SK-N-SH treated with all-trans-retinoic acid at 6 μM for 48 hours (cell line): Measurements from ENCODE around the gene NFAM1.

ENCODE experiments used
- ATAC-seq: fragments of 200-7000 bp; cut with Tn5 transposase; 3 replicates; pipeline ENCODE4 v1.9.1; 2020; ENCODE audit warnings: mild to moderate bottlenecking, moderate library complexity
- BACH2 ChIP-seq: fragments of 250-450 bp; sonication (Bioruptor Pico); IDR thresholded peaks from 2 replicates; pipeline ENCODE4 v1.9.0; 2021; ENCODE audit warnings: mild to moderate bottlenecking, borderline replicate concordance
- CSDC2 ChIP-seq: fragments of 250-450 bp; sonication (Bioruptor Pico); IDR thresholded peaks from 2 replicates; pipeline ENCODE4 v1.5.0; 2020; ENCODE audit warnings: mild to moderate bottlenecking, moderate library complexity
- CSRNP3 ChIP-seq: fragments of 250-450 bp; sonication (Bioruptor Pico); IDR thresholded peaks from 2 replicates; pipeline ENCODE4 v1.5.1; 2021; ENCODE audit warnings: mild to moderate bottlenecking, moderate library complexity
- GLIS3 ChIP-seq: fragments of 250-450 bp; sonication (Bioruptor Pico); IDR thresholded peaks from 2 replicates; pipeline ENCODE4 v1.5.0; 2020; ENCODE audit warnings: mild to moderate bottlenecking, moderate library complexity
- OSR1 ChIP-seq: fragments of 250-450 bp; sonication (Bioruptor Pico); IDR thresholded peaks from 2 replicates; pipeline ENCODE4 v1.8.0; 2022; ENCODE audit warnings: moderate library complexity, mild to moderate bottlenecking, inconsistent platforms
- PPARA ChIP-seq: fragments of 250-450 bp; sonication (Bioruptor Pico); IDR thresholded peaks from 2 replicates; pipeline ENCODE4 v1.5.0; 2020; ENCODE audit warnings: mild to moderate bottlenecking, borderline replicate concordance
- RARB ChIP-seq: fragments of 250-450 bp; sonication (Bioruptor Pico); IDR thresholded peaks from 2 replicates; pipeline ENCODE4 v1.8.0; 2021; ENCODE audit warnings: mild to moderate bottlenecking, moderate library complexity
- SNAI2 ChIP-seq: fragments of 250-450 bp; sonication (Bioruptor Pico); IDR thresholded peaks from 2 replicates; pipeline ENCODE4 v1.5.0; 2020; ENCODE audit warnings: mild to moderate bottlenecking, moderate library complexity
- TCF4 ChIP-seq: fragments of 250-450 bp; sonication (Bioruptor Pico); IDR thresholded peaks from 2 replicates; pipeline ENCODE4 v1.8.0; 2021; ENCODE audit warnings: mild to moderate bottlenecking, moderate library complexity, borderline replicate concordance
- TOX ChIP-seq: fragments of 250-450 bp; sonication (Bioruptor Pico); IDR thresholded peaks from 2 replicates; pipeline ENCODE4 v1.8.0; 2021; ENCODE audit warnings: mild to moderate bottlenecking, moderate library complexity, borderline replicate concordance
- TSHZ2 ChIP-seq: fragments of 250-450 bp; sonication (Bioruptor Pico); IDR thresholded peaks from 2 replicates; pipeline ENCODE4 v1.5.0; 2020; ENCODE audit warnings: mild to moderate bottlenecking, moderate library complexity
- ZC3H10 ChIP-seq: fragments of 250-450 bp; sonication (Bioruptor Pico); IDR thresholded peaks from 2 replicates; pipeline ENCODE4 v1.5.1; 2021; ENCODE audit warnings: mild to moderate bottlenecking, moderate library complexity
- ZFP3 ChIP-seq: fragments of 250-450 bp; sonication (Bioruptor Pico); IDR thresholded peaks from 2 replicates; pipeline ENCODE4 v1.5.0; 2020; ENCODE audit warnings: mild to moderate bottlenecking, moderate library complexity
- ZFP30 ChIP-seq: fragments of 450-650 bp; formaldehyde crosslinking; IDR thresholded peaks from 2 replicates; pipeline ENCODE4 v1.5.0; 2022; ENCODE audit warnings: mild to moderate bottlenecking, moderate library complexity
- ZNF565 ChIP-seq: fragments of 450-650 bp; formaldehyde crosslinking; conservative IDR thresholded peaks from 2 replicates; pipeline ENCODE4 v1.5.0; 2020; ENCODE audit warnings: low read depth, mild to moderate bottlenecking, moderate library complexity
- ZNF70 ChIP-seq: fragments of 450-650 bp; formaldehyde crosslinking; IDR thresholded peaks from 2 replicates; pipeline ENCODE4 v1.5.0; 2020; ENCODE audit warnings: mild to moderate bottlenecking, moderate library complexity
- ZNF8 ChIP-seq: fragments of 450-650 bp; formaldehyde crosslinking; IDR thresholded peaks from 2 replicates; pipeline ENCODE4 v1.5.0; 2020; ENCODE audit warnings: mild to moderate bottlenecking, moderate library complexity
- TF ChIP-seq, protein P1 (sequence below): fragments of 250-450 bp; sonication (Bioruptor Pico); IDR thresholded peaks from 2 replicates; pipeline ENCODE4 v1.5.1; 2020; ENCODE audit warnings: low read depth, mild to moderate bottlenecking, moderate library complexity
- TF ChIP-seq, protein P2 (sequence below): fragments of 250-450 bp; sonication (Bioruptor Pico); IDR thresholded peaks from 2 replicates; pipeline ENCODE4 v1.8.0; 2020; ENCODE audit warnings: mild to moderate bottlenecking, moderate library complexity, borderline replicate concordance

Gene NFAM1

GRCh38 chr22:42416671-42417230, 15.5 kb downstream of the NFAM1 start (continued):
- TF ChIP-seq, protein P1, sequence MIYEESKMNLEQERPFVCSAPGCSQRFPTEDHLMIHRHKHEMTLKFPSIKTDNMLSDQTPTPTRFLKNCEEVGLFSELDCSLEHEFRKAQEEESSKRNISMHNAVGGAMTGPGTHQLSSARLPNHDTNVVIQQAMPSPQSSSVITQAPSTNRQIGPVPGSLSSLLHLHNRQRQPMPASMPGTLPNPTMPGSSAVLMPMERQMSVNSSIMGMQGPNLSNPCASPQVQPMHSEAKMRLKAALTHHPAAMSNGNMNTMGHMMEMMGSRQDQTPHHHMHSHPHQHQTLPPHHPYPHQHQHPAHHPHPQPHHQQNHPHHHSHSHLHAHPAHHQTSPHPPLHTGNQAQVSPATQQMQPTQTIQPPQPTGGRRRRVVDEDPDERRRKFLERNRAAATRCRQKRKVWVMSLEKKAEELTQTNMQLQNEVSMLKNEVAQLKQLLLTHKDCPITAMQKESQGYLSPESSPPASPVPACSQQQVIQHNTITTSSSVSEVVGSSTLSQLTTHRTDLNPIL (CRISPR knock-in tag), result no peak
- no peak for TF ChIP-seq RARB

DNA sequence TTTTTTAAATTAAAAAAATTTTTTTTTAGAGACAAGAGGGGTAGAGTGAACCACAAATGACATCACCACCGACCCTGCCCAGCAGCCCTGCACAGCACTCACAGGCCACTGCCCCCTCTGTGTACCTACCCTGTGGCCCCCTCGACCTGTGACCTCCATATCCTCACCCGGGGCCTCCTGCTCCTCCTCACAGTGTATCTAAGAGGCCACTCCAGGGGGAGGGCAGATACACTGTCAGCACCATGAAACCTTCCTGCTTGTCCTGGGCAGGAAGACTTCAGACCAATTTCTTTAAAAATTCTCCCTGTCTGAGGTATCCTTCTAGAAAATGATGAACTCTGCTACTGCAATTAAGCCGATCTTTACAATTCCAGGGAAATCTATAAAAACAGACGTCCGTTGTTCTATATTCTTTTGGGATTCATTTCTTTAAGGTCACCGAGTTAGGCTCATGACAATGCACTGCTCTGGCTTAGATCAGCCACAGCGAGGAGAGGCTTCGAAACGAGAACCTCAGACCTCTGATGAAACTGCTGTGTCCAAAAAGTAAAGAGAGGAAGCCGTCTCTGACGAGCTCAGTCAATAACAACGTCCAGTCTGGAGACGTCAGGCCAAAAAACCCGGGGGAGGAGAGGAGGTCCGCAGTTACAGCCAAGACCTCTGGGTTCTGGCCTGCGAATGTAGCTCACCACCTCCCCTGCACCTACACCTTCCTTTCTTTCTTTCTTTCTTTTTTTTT, 17.5 kb downstream of the NFAM1 start:
- no peak for ATAC-seq
- TF ChIP-seq ZFP30 (CRISPR knock-in tag), result no peak
- no peak for TF ChIP-seq TOX (CRISPR knock-in tag)
- no peak for TF ChIP-seq OSR1 (CRISPR knock-in tag)
- TF ChIP-seq TCF4 (CRISPR knock-in tag), result no peak
- TF ChIP-seq BACH2 (CRISPR knock-in tag), result no peak
- TF ChIP-seq, protein P2, sequence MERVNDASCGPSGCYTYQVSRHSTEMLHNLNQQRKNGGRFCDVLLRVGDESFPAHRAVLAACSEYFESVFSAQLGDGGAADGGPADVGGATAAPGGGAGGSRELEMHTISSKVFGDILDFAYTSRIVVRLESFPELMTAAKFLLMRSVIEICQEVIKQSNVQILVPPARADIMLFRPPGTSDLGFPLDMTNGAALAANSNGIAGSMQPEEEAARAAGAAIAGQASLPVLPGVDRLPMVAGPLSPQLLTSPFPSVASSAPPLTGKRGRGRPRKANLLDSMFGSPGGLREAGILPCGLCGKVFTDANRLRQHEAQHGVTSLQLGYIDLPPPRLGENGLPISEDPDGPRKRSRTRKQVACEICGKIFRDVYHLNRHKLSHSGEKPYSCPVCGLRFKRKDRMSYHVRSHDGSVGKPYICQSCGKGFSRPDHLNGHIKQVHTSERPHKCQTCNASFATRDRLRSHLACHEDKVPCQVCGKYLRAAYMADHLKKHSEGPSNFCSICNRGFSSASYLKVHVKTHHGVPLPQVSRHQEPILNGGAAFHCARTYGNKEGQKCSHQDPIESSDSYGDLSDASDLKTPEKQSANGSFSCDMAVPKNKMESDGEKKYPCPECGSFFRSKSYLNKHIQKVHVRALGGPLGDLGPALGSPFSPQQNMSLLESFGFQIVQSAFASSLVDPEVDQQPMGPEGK (CRISPR knock-in tag), result no peak
- no peak for TF ChIP-seq RARB
- no peak for TF ChIP-seq PPARA (CRISPR knock-in tag)
- no peak for TF ChIP-seq CSDC2
- no peak for TF ChIP-seq CSRNP3 (CRISPR knock-in tag)
- TF ChIP-seq SNAI2 (CRISPR knock-in tag), result no peak
- TF ChIP-seq GLIS3 (CRISPR knock-in tag), result no peak

GRCh38 chr22:42414021-42414420, 18.2 kb downstream of the NFAM1 start:
- TF ChIP-seq BACH2 (CRISPR knock-in tag) (no peak), ZFP3 (CRISPR knock-in tag) (no peak)
- TF ChIP-seq, protein P2 (CRISPR knock-in tag), result no peak
- TF ChIP-seq, all 23 proteins: peak for 0
- ATAC-seq, result no peak

DNA sequence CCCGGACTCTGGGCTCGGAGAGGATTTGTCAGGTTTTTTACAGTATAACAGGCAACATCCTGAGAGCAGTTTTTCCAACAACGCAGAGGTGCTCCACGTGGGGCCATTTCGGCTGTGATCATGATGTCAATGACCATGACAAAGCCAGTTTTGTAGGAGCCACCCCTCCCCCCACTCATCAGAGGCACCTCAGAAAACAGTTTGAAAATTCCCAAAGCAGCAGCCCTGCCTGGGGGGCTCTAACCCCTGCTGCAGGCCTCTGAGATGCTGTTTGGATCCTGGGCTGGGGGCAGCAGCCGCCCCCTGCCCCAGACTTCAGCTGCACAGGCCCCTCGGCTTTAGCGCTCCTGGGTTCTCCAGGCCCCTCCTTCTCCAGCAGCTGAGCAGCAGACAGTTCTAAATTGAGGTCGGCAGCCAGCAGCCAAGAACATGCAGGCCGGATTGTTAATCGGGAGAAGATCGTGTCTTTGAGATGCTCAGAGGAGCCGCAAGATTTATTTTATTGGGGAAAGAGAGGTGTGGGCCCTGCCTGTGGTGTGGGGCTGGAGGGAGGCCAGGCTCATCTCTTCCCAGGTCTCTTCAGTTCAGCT, 19.4 kb downstream of the NFAM1 start:
- ATAC-seq, result no peak
- TF ChIP-seq ZNF70 (no peak), TOX (CRISPR knock-in tag) (no peak), CSRNP3 (CRISPR knock-in tag) (no peak), TCF4 (CRISPR knock-in tag) (no peak), ZFP30 (CRISPR knock-in tag) (no peak), BACH2 (CRISPR knock-in tag) (no peak), ZC3H10 (CRISPR knock-in tag) (no peak), TSHZ2 (CRISPR knock-in tag) (no peak), ZNF8 (CRISPR knock-in tag) (no peak), ZNF565 (CRISPR knock-in tag) (no peak)
- TF ChIP-seq, protein P2 (CRISPR knock-in tag), result no peak
- TF ChIP-seq, protein P1 (CRISPR knock-in tag), result no peak
